Astrocyte of the spinal cord (primary cell): Measurements from ENCODE around the gene DTL.

Source experiments
- DNase-seq: peaks from one replicate; pipeline ENCODE4 v3.0.0; 2011; ENCODE audit warnings: low read depth, low spot score
- H3K4me3 ChIP-seq: 2 replicates; pipeline ENCODE4 v1.5.1; 2011; ENCODE audit warnings: low read depth, mild to moderate bottlenecking, low read length, moderate library complexity
- in situ Hi-C: cut with HindIII; loops from 2 replicates; pipeline ENCODE4 v1.10.0; 2017; ENCODE audit warnings: low sequenced_read_pairs
- TF ChIP-seq, protein P1 (sequence below): IDR thresholded peaks from 2 replicates; pipeline ENCODE4 v1.5.1; 2012; ENCODE audit warnings: low read depth, mild to moderate bottlenecking, low read length, inconsistent platforms

Gene DTL

DNA sequence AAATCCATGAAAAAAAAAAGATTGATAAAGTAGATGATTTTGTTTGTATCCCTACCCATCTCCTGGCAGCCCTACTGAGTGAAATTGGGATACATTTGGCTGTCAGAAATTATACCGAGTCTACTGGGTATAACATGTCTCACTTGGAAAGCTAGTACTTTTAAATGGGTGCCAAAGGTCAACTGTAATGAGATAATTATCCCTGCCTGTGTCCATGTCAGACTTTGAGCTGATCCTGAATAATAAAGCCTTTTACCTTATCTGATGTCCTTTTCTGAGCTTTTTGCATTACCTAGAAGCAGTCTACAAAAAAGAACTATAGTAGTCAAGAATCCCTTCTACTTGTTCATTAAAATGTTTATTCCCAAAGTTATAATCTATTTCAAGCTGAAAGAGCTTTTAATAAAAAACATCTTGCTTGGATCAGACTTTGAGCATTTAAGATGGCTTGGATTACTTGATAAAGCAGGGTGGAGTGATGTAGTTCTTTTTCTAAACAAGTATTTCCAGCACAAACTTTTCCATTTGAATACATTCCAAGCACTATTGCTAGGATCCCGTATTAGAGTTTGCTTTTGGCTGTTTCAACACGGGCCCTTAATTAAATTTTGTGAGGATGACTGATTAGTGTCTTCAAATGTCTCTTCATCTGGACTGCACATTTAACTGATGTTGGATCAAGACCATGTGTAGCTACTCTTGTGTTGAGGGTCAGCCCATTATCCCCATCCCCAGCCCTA, 69.2 kb downstream of the DTL start:
- no peak overlapping the region for H3K4me3 ChIP-seq
- in situ Hi-C loops = no loop called here
- no peak for DNase-seq

DNA sequence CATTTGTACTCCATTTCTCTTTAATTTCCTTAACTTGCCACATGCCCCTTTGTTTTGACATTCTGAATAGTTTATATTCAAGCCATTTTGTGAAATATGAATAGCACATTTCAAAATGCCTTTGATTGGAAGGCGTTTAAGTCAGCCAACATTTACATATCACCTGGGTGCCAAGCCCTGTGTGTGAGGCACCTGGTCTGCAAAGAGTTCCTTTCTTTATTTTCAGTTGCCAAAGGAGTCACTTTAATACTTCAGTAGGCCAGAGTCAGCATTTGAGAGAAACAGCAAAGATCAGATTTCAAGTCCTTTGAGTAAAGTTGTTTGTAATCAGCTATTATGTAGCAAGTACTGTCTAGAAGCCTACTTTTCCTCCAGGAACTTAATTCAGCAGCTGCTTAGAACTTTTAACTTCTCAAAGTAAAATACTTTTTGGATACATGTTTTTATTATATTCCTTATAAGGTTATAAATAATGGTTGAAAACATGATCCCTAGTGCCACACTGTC, 70.8 kb downstream of the DTL start:
- no peak overlapping the region for H3K4me3 ChIP-seq
- in situ Hi-C loops = no loop called here
- TF ChIP-seq, protein P1, sequence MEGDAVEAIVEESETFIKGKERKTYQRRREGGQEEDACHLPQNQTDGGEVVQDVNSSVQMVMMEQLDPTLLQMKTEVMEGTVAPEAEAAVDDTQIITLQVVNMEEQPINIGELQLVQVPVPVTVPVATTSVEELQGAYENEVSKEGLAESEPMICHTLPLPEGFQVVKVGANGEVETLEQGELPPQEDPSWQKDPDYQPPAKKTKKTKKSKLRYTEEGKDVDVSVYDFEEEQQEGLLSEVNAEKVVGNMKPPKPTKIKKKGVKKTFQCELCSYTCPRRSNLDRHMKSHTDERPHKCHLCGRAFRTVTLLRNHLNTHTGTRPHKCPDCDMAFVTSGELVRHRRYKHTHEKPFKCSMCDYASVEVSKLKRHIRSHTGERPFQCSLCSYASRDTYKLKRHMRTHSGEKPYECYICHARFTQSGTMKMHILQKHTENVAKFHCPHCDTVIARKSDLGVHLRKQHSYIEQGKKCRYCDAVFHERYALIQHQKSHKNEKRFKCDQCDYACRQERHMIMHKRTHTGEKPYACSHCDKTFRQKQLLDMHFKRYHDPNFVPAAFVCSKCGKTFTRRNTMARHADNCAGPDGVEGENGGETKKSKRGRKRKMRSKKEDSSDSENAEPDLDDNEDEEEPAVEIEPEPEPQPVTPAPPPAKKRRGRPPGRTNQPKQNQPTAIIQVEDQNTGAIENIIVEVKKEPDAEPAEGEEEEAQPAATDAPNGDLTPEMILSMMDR = no peak
- DNase-seq = no peak

More for the DNA sequence above, 69.2 kb downstream of the DTL start:
- TF ChIP-seq, protein P1 = no peak

DNA sequence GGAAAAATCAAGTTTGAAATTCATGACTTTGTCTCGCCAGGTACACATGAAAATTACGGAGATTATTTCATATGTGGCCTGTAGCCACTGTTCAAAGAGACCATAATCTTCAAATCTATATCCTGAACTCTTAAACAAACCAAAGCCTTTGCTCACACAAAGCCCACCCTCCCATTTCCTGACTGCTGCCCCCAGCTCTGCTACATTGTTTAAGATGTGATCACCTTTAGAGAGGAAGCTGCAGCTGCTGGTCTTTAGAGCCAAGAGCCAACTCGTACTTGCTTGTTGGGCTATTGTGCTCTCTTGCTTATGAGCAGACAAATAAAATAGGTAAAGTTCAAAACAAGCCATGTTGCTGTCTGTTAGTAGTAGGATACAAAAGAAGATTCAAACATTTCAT, 71.9 kb downstream of the DTL start:
- in situ Hi-C loops = no loop called here
- no peak for DNase-seq
- no peak overlapping the region for H3K4me3 ChIP-seq
- TF ChIP-seq, protein P1 = no peak

DNA sequence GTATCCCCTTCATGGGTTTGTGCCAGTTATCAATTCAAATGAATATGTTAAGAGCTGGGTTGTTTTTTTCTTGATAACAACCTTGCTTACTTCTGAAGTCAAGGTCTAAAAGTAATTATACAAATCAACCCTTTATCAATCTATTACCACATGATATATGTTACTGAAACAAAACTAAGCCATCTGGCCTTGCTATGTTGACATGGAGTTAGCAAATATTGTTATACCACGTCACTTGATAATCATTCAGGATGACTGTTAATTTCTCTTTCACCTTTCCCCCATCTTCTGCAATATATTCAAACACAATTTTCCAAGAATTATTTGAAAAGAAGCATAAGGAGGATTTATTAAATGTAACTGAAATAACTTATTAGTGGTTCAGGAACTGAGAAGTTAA, 72.6 kb downstream of the DTL start:
- TF ChIP-seq, protein P1 = no peak
- no peak for DNase-seq
- H3K4me3 ChIP-seq = no peak overlapping the region
- in situ Hi-C loops = no loop called here

DNA sequence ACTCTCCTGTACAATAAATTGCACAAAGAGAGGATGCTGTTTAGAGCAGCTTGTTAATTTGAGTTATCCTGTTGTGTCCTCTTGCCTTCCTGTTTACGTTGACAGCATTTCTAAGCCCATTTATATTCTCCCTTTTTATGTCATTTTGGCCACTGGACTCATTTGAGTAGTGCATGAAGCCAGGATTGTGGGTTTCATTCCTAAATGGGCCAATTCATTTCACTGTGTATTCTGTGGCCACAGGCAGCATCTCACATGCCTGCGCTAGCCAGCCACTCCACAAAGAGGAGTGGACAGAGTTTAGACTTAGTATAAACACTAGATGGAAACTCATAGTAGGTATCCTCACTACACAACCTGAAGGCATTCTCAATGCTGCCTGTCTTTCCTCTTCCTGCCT, 73.4 kb downstream of the DTL start:
- in situ Hi-C loops = no loop called here
- TF ChIP-seq, protein P1 = no peak
- H3K4me3 ChIP-seq = no peak overlapping the region
- DNase-seq = no peak

DNA sequence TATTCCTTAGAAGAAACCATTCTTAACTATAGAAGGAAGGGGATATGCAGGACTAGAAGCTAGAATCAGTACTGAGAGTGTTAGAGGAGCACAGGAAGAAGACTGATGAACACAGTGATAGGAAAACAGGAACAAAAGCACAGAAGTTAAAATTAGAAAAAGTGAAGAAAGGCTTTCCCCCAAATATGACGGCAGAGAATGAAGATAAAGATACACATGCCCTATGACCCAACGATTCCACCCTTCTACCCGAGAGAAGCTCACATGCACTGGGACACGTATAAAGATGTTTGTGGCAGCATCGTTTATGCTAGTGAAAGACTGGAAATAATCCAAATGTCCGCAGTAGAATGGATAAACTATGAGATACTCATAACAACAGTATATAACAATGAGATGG, 74.2 kb downstream of the DTL start:
- TF ChIP-seq, protein P1 = no peak
- H3K4me3 ChIP-seq = no peak overlapping the region
- in situ Hi-C loops = no loop called here
- DNase-seq = no peak
